SK-N-SH (cell line): ENCODE measurements around the gene CAST. TPM values are rescaled to one million over a fixed set of nuclear protein-coding genes. Genes with fewer than 3 reads are reported as not detected.

Experiments used
- CTCF ChIA-PET: fragments of 300-600, 350-600 bp; formaldehyde crosslinking; extraction: SDS; loops from one replicate; lab custom pipeline; 2021; lab: Yijun Ruan, JAX
- POLR2A ChIA-PET: fragments of 350-600 bp; sonication (Branson Sonifier 250); formaldehyde crosslinking; extraction: SDS; loops from one replicate; lab custom pipeline; 2020; ENCODE audit warnings: antibody characterized with exemption, inconsistent platforms; lab: Yijun Ruan, JAX
- DNase-seq: peaks from one replicate; pipeline ENCODE4 v3.0.0; 2012
- H2AFZ ChIP-seq: fragments of 200-600 bp; sonication (generic); 2 replicates; pipeline ENCODE4 v1.8.1; 2016; ENCODE audit warnings: antibody characterized with exemption, mild to moderate bottlenecking, low read depth
- H3F3A ChIP-seq: fragments of 200-600 bp; sonication (generic); replicated peaks from 2 replicates; pipeline ENCODE3; 2016; ENCODE audit warnings: antibody characterized with exemption, mild to moderate bottlenecking; ENCODE audit not compliant: insufficient read depth
- H3K27ac ChIP-seq, 2 experiments: fragments of 200-500 bp in 1 of 2; fragments of 200-600 bp in 1 of 2; sonication (Bioruptor generic) in 1 of 2; sonication (generic), shearing (Covaris generic) in 1 of 2; 2 replicates each; pipeline versions ENCODE4 v1.5.1 to v1.6.1; 2014 to 2016; ENCODE audit warnings: low read depth in 2 of 2, inconsistent platforms in 1 of 2, low read length in 1 of 2, mild to moderate bottlenecking in 1 of 2, mixed read lengths in 1 of 2
- H3K27me3 ChIP-seq: fragments of 200-600 bp; sonication (generic), shearing (Covaris generic); 2 replicates; pipeline ENCODE4 v1.6.1; 2016; ENCODE audit warnings: mixed run types; ENCODE audit not compliant: insufficient read depth
- H3K36me3 ChIP-seq, 2 experiments: fragments of 200-500 bp in 1 of 2; fragments of 200-600 bp in 1 of 2; sonication (Bioruptor generic) in 1 of 2; sonication (generic) in 1 of 2; replicated peaks in 1 of 2; 2 replicates each; pipeline versions ENCODE3 to v1.5.1; 2014 to 2016; ENCODE audit warnings: low read length in 1 of 2, mild to moderate bottlenecking in 1 of 2; ENCODE audit not compliant: insufficient read depth in 2 of 2, control insufficient read depth in 1 of 2
- H3K4me1 ChIP-seq, 2 experiments: fragments of 200-500 bp in 1 of 2; fragments of 200-600 bp in 1 of 2; sonication (Bioruptor generic) in 1 of 2; sonication (generic), shearing (Covaris generic) in 1 of 2; 2 replicates each; pipeline versions ENCODE4 v1.5.1 to v1.6.1; 2014 to 2016; ENCODE audit warnings: low read depth in 1 of 2, low read length in 1 of 2, mixed run types in 1 of 2; ENCODE audit not compliant: insufficient read depth in 2 of 2, control insufficient read depth in 1 of 2
- H3K4me2 ChIP-seq: fragments of 200-600 bp; sonication (generic), shearing (Covaris generic); 2 replicates; pipeline ENCODE4 v1.6.1; 2017; ENCODE audit warnings: mixed run types
- H3K4me3 ChIP-seq, 2 experiments: fragments of 200-500 bp in 1 of 2; fragments of 200-600 bp in 1 of 2; sonication (Bioruptor generic) in 1 of 2; sonication (generic), shearing (Covaris generic) in 1 of 2; 2 replicates each; pipeline versions ENCODE4 v1.5.1 to v1.8.1; 2014 to 2016; ENCODE audit warnings: low read depth in 2 of 2, inconsistent platforms in 1 of 2, low read length in 1 of 2, mild to moderate bottlenecking in 1 of 2, mixed read lengths in 1 of 2, moderate library complexity in 1 of 2
- H3K79me2 ChIP-seq: fragments of 200-600 bp; sonication (generic); 2 replicates; pipeline ENCODE4 v1.8.1; 2017; ENCODE audit warnings: mild to moderate bottlenecking; ENCODE audit not compliant: insufficient read depth
- H3K9ac ChIP-seq: fragments of 200-600 bp; sonication (generic); 2 replicates; pipeline ENCODE4 v1.6.1; 2017; ENCODE audit warnings: mixed run types
- H3K9me2 ChIP-seq: fragments of 200-600 bp; sonication (generic); 2 replicates; pipeline ENCODE4 v1.6.1; 2017; ENCODE audit warnings: mixed run types
- H3K9me3 ChIP-seq: fragments of 200-600 bp; sonication (generic); 2 replicates; pipeline ENCODE4 v1.6.1; 2017; ENCODE audit warnings: mixed run types, mild to moderate bottlenecking, moderate library complexity
- H4K20me1 ChIP-seq: fragments of 200-600 bp; sonication (generic); 2 replicates; pipeline ENCODE4 v1.6.1; 2017; ENCODE audit warnings: mild to moderate bottlenecking, mixed run types; ENCODE audit not compliant: insufficient read depth
- CHD2 ChIP-seq: fragments of 150-350 bp; IDR thresholded peaks from 2 replicates; pipeline ENCODE4 v1.6.1; 2018; ENCODE audit warnings: low read length; ENCODE audit not compliant: partially characterized antibody
- ELF1 ChIP-seq: IDR thresholded peaks from 2 replicates; pipeline ENCODE4 v1.4.0; 2012
- EP300 ChIP-seq, 2 experiments: IDR thresholded peaks; 2 replicates each; pipeline versions ENCODE4 v1.4.0 to v1.6.1; 2012; ENCODE audit warnings: borderline replicate concordance in 1 of 2, low read depth in 1 of 2, low read length in 1 of 2
- EZH2phosphoT487 ChIP-seq: fragments of 200-600 bp; sonication (generic); IDR thresholded peaks from 2 replicates; pipeline ENCODE4 v1.6.1; 2017; ENCODE audit warnings: low read depth, mixed run types, mild to moderate bottlenecking, antibody characterized with exemption, moderate library complexity, borderline replicate concordance
- FOXJ3 ChIP-seq: sonication (generic); formaldehyde crosslinking; IDR thresholded peaks from 2 replicates; pipeline ENCODE4 v1.5.1; 2020; ENCODE audit warnings: mild to moderate bottlenecking, missing genetic modification reagents
- GABPA ChIP-seq: IDR thresholded peaks from 2 replicates; pipeline ENCODE4 v1.4.0; 2012; ENCODE audit warnings: low read depth, mild to moderate bottlenecking
- GATA2 ChIP-seq: sonication (generic); formaldehyde crosslinking; IDR thresholded peaks from 2 replicates; pipeline ENCODE4 v1.5.0; 2020; ENCODE audit warnings: mild to moderate bottlenecking, missing genetic modification reagents
- JUND ChIP-seq: IDR thresholded peaks from 2 replicates; pipeline ENCODE4 v1.4.0; 2012
- MEF2A ChIP-seq: IDR thresholded peaks from 2 replicates; pipeline ENCODE4 v1.4.0; 2012; ENCODE audit warnings: low read depth, borderline replicate concordance
- MXI1 ChIP-seq: IDR thresholded peaks from 2 replicates; pipeline ENCODE4 v1.6.1; 2012; ENCODE audit warnings: mild to moderate bottlenecking, low read depth, low read length, improper control_type of control experiment
- NRF1 ChIP-seq: IDR thresholded peaks from 2 replicates; pipeline ENCODE4 v1.6.1; 2012; ENCODE audit warnings: low read depth, mild to moderate bottlenecking, low read length
- POLR2AphosphoS5 ChIP-seq: IDR thresholded peaks from 2 replicates; pipeline ENCODE4 v1.6.1; 2012; ENCODE audit warnings: low read depth, low read length
- RAD21 ChIP-seq: IDR thresholded peaks from 2 replicates; pipeline ENCODE4 v1.6.1; 2012; ENCODE audit warnings: mild to moderate bottlenecking, low read length
- RFX5 ChIP-seq: IDR thresholded peaks from 2 replicates; pipeline ENCODE4 v1.6.1; 2012; ENCODE audit warnings: mild to moderate bottlenecking, improper control_type of control experiment, low read length
- RXRA ChIP-seq: IDR thresholded peaks from 2 replicates; pipeline ENCODE4 v1.4.0; 2012; ENCODE audit warnings: low read depth, mild to moderate bottlenecking, borderline replicate concordance
- SIN3A ChIP-seq: IDR thresholded peaks from 2 replicates; pipeline ENCODE4 v1.6.1; 2012; ENCODE audit warnings: low read depth, mild to moderate bottlenecking, low read length, moderate library complexity, borderline replicate concordance
- SMC3 ChIP-seq: IDR thresholded peaks from 2 replicates; pipeline ENCODE4 v1.6.1; 2012; ENCODE audit warnings: low read depth, low read length, improper control_type of control experiment
- TCF12 ChIP-seq: IDR thresholded peaks from 2 replicates; pipeline ENCODE4 v1.4.0; 2012
- TEAD4 ChIP-seq: IDR thresholded peaks from 2 replicates; pipeline ENCODE4 v1.4.0; 2012; ENCODE audit warnings: mild to moderate bottlenecking, borderline replicate concordance; ENCODE audit not compliant: insufficient read depth
- USF2 ChIP-seq: fragments of 150-350 bp; IDR thresholded peaks from 2 replicates; pipeline ENCODE4 v1.6.1; 2017; ENCODE audit warnings: antibody characterized with exemption, low read length, low read depth, borderline replicate concordance
- WGBS: methylation state at CpG from one replicate; pipeline ENCODE4 v1.1.6; 2017; ENCODE audit warnings: low lambda C conversion rate; 5-methylcytosine and 5-hydroxymethylcytosine counted together
- polyA plus RNA-seq, 3 experiments: library from polyadenylated mRNA; depleted of rRNA; stranded (reverse); fragments of >200 nt; gene quantifications; 2 replicates each; pipeline ENCODE4 v1.2.3, GENCODE V29; 2012
- TF ChIP-seq, protein P1 (sequence below): IDR thresholded peaks from 2 replicates; pipeline ENCODE4 v1.4.0; 2012; ENCODE audit warnings: low read depth

Gene CAST
- polyA plus RNA-seq, 1 of the 3 experiments (the other 2 are of a cell fraction): 82.9 TPM

DNA sequence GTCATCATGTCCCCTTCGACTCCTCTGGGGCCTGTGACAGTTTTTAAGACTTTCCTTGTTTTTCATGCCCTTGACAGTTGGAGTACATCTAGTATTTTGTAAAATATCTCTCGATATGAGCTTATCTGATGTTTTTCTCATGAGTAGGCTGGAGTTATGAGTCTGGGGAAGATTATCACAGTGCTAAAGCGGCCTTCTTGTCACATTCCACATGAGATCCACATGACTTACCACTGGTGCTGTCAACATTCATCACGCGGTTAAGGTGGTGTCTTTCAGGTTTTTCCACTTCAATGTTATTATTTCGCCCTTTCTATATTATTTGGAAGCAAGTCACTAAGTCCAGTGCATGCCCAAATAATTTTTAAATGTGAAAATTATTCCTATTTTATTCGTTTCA lies 17.1 kb upstream of the CAST start:
- Histone ChIP-seq H4K20me1 (no peaks in the 10 kb centered on the region), H3K4me2 (no peak overlapping the region)
- WGBS: 84% methylated on average over 7 of the region's 7 CpGs
- no peak for TF ChIP-seq GATA2 (CRISPR knock-in tag)
- no peak for TF ChIP-seq NRF1
- no peak for TF ChIP-seq POLR2AphosphoS5
- no peak for TF ChIP-seq MXI1
- no peak for TF ChIP-seq RAD21
- no peak for TF ChIP-seq TCF12
- no peak for TF ChIP-seq TEAD4
- TF ChIP-seq EZH2phosphoT487: no peak
- TF ChIP-seq EP300 (IDR thresholded peaks at IDR 0.05; ENCODE audit: borderline replicate concordance in 1 of 2, low read depth in 1 of 2, low read length in 1 of 2): no peak
- TF ChIP-seq MEF2A: no peak
- TF ChIP-seq RXRA: no peak
- TF ChIP-seq USF2: no peak
- TF ChIP-seq FOXJ3 (CRISPR knock-in tag): no peak
- no peak for TF ChIP-seq ELF1
- no peak for TF ChIP-seq CHD2
- no peak for TF ChIP-seq SIN3A
- TF ChIP-seq, all 33 proteins: peak for 0
- POLR2A ChIA-PET: no interaction called here
- CTCF ChIA-PET: interaction anchor here (1.8 kb wide), 1 partner anchor 16 kb away, joined by 4 read pairs; no protein-coding TSS in a partner anchor
- H3K36me3 ChIP-seq: no peaks in the 10 kb centered on the region
- no peak overlapping the region for H3K9ac ChIP-seq
- no peak overlapping the region for H3K27ac ChIP-seq
- H3K79me2 ChIP-seq: no peaks in the 10 kb centered on the region
- H2AFZ ChIP-seq: no peak overlapping the region
- no peak for DNase-seq
- H3K4me3 ChIP-seq: no peak overlapping the region
- H3K27me3 ChIP-seq: no peaks in the 10 kb centered on the region
- peaks cover 6% of the 10 kb centered on the region in 2 experiments for H3K4me1 ChIP-seq
- H3K9me2 ChIP-seq: no peaks in the 10 kb centered on the region
- peaks cover 4% of the 10 kb centered on the region for H3F3A ChIP-seq
- H3K9me3 ChIP-seq: no peaks in the 10 kb centered on the region

- TF ChIP-seq SIN3A (no peak), RXRA (no peak), TCF12 (no peak), EZH2phosphoT487 (no peak), POLR2AphosphoS5 (no peak), ELF1 (no peak), GABPA (no peak), SMC3 (no peak), RFX5 (no peak), EP300 (IDR thresholded peaks at IDR 0.05; ENCODE audit: borderline replicate concordance in 1 of 2, low read depth in 1 of 2, low read length in 1 of 2) (no peak), CHD2 (no peak), JUND (no peak)
- TF ChIP-seq, protein P1, sequence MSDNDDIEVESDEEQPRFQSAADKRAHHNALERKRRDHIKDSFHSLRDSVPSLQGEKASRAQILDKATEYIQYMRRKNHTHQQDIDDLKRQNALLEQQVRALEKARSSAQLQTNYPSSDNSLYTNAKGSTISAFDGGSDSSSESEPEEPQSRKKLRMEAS: no peak
- TF ChIP-seq, all 33 proteins: peak for 0
- H3K9me2 ChIP-seq: no peaks in the 10 kb centered on the region
- no peaks in the 10 kb centered on the region for H3K36me3 ChIP-seq
- no peaks in the 10 kb centered on the region for H3K79me2 ChIP-seq
- no peaks in the 10 kb centered on the region for H3K27me3 ChIP-seq
- no peak for DNase-seq
- H3K4me1 ChIP-seq: peaks cover 8 to 17% of the 10 kb centered on the region in 2 experiments
- H3K4me3 ChIP-seq: no peak overlapping the region
- POLR2A ChIA-PET: no interaction called here
- no peak overlapping the region for H3K27ac ChIP-seq
- no peaks in the 10 kb centered on the region for H3K9me3 ChIP-seq
- no peaks in the 10 kb centered on the region for H4K20me1 ChIP-seq
- no peak overlapping the region for H3K9ac ChIP-seq
- CTCF ChIA-PET: no interaction called here
- no peak overlapping the region for H2AFZ ChIP-seq
- peaks cover 4% of the 10 kb centered on the region for H3F3A ChIP-seq
- H3K4me2 ChIP-seq: no peak overlapping the region
These were observed 14.2 kb upstream of the CAST start for GRCh38 chr5:96648023-96648422.
